DOHH2 (cell line): ENCODE data around the gene GNPNAT1.
"Not testable (repeated sequence)": the region's sequence is repeated elsewhere in the genome, so short reads cannot be mapped to it uniquely, and the experiment has no call there.

Experiments
- H3F3A ChIP-seq: fragments of 200-600 bp; sonication (generic), shearing (Covaris generic); 2 replicates; pipeline ENCODE4 v1.6.0; 2016; ENCODE audit warnings: antibody characterized with exemption, mild to moderate bottlenecking; ENCODE audit not compliant: control insufficient read depth, insufficient read depth
- H3K27ac ChIP-seq: fragments of 200-600 bp; sonication (generic); 2 replicates; pipeline ENCODE4 v1.5.1; 2014; ENCODE audit warnings: low read depth, mild to moderate bottlenecking, low read length, moderate library complexity
- H3K27me3 ChIP-seq: fragments of 200-600 bp; sonication (generic); 2 replicates; pipeline ENCODE4 v1.6.1; 2014; ENCODE audit warnings: mild to moderate bottlenecking, low read length, mixed read lengths; ENCODE audit not compliant: control insufficient read depth
- H3K36me3 ChIP-seq: fragments of 200-600 bp; sonication (generic); 2 replicates; pipeline ENCODE4 v1.6.1; 2014; ENCODE audit warnings: mild to moderate bottlenecking, low read length, moderate library complexity, mixed read lengths; ENCODE audit not compliant: control insufficient read depth
- H3K4me1 ChIP-seq: fragments of 200-600 bp; sonication (generic); 2 replicates; pipeline ENCODE4 v1.6.1; 2014; ENCODE audit warnings: mild to moderate bottlenecking, low read length, mixed read lengths; ENCODE audit not compliant: control insufficient read depth
- H3K4me2 ChIP-seq: fragments of 200-600 bp; sonication (generic); 2 replicates; pipeline ENCODE4 v1.6.0; 2014; ENCODE audit warnings: mild to moderate bottlenecking, low read length, moderate library complexity
- H3K4me3 ChIP-seq: fragments of 200-600 bp; sonication (generic); 2 replicates; pipeline ENCODE4 v1.5.1; 2014; ENCODE audit warnings: mild to moderate bottlenecking, low read length, mixed read lengths
- H3K79me2 ChIP-seq: fragments of 200-600 bp; sonication (generic); 2 replicates; pipeline ENCODE4 v1.6.1; 2014; ENCODE audit warnings: mild to moderate bottlenecking, low read length, mixed read lengths; ENCODE audit not compliant: control insufficient read depth
- H3K9me2 ChIP-seq: fragments of 200-600 bp; sonication (generic); replicated peaks from 2 replicates; pipeline ENCODE4 v1.6.1; 2014; ENCODE audit warnings: mild to moderate bottlenecking, low read length, mixed read lengths; ENCODE audit not compliant: control insufficient read depth
- H3K9me3 ChIP-seq: fragments of 200-600 bp; sonication (generic); 2 replicates; pipeline ENCODE4 v1.6.1; 2014; ENCODE audit warnings: antibody characterized with exemption, low read length, mixed read lengths; ENCODE audit not compliant: control insufficient read depth, insufficient read depth
- H4K20me1 ChIP-seq: fragments of 200-600 bp; sonication (generic); 2 replicates; pipeline ENCODE4 v1.6.0; 2014; ENCODE audit warnings: low read depth, mild to moderate bottlenecking, antibody characterized with exemption, low read length, moderate library complexity; ENCODE audit not compliant: control insufficient read depth, insufficient read depth
- EZH2phosphoT487 ChIP-seq: fragments of 200-600 bp; sonication (generic); IDR thresholded peaks from 2 replicates; pipeline ENCODE4 v1.6.1; 2017; ENCODE audit warnings: borderline replicate concordance, mild to moderate bottlenecking, antibody characterized with exemption, low read length, moderate library complexity, mixed read lengths
- TF ChIP-seq, protein P1 (sequence below): fragments of 200-600 bp; sonication (generic); IDR thresholded peaks from one replicate; pipeline ENCODE4 v1.5.1; 2014; ENCODE audit warnings: antibody characterized with exemption, mild to moderate bottlenecking, low read depth, low read length; ENCODE audit not compliant: poor library complexity, severe bottlenecking

The GNPNAT1 gene

DNA sequence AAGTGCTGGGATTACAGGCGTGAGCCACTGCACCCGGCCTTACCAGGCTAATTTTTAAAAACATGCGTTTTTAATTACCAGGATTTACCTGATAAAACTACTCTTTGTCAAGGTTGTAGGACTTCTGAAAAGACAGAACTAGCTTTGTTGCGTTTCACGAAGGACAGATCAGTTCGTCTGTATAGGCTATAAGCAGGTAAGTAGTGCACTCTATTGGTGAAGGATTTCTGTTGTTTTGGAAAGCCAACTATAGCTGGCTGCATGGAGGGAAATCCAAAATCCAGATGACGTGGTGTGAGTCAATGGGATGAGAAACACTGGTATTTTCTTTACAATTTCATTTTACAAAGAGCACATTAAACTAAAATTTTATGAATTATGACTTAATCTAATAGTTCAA is 14.6 kb downstream of the GNPNAT1 start:
- no peaks in the 10 kb centered on the region for H3K4me1 ChIP-seq
- H3K27me3 ChIP-seq: no peaks in the 10 kb centered on the region
- no peaks in the 10 kb centered on the region for H3K79me2 ChIP-seq
- TF ChIP-seq EZH2phosphoT487: no peak
- TF ChIP-seq, protein P1, sequence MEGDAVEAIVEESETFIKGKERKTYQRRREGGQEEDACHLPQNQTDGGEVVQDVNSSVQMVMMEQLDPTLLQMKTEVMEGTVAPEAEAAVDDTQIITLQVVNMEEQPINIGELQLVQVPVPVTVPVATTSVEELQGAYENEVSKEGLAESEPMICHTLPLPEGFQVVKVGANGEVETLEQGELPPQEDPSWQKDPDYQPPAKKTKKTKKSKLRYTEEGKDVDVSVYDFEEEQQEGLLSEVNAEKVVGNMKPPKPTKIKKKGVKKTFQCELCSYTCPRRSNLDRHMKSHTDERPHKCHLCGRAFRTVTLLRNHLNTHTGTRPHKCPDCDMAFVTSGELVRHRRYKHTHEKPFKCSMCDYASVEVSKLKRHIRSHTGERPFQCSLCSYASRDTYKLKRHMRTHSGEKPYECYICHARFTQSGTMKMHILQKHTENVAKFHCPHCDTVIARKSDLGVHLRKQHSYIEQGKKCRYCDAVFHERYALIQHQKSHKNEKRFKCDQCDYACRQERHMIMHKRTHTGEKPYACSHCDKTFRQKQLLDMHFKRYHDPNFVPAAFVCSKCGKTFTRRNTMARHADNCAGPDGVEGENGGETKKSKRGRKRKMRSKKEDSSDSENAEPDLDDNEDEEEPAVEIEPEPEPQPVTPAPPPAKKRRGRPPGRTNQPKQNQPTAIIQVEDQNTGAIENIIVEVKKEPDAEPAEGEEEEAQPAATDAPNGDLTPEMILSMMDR: no peak
- H3K36me3 ChIP-seq: peaks cover 52% of the 10 kb centered on the region
- H4K20me1 ChIP-seq: no peaks in the 10 kb centered on the region; the same call in 1 of the 2 replicates
- no peaks in the 10 kb centered on the region for H3K9me3 ChIP-seq
- no peak overlapping the region for H3K27ac ChIP-seq
- H3K4me2 ChIP-seq: no peak overlapping the region
- no peaks in the 10 kb centered on the region for H3K9me2 ChIP-seq
- no peak overlapping the region for H3K4me3 ChIP-seq
- no peaks in the 10 kb centered on the region; the same call in 1 of the 2 replicates for H3F3A ChIP-seq

DNA sequence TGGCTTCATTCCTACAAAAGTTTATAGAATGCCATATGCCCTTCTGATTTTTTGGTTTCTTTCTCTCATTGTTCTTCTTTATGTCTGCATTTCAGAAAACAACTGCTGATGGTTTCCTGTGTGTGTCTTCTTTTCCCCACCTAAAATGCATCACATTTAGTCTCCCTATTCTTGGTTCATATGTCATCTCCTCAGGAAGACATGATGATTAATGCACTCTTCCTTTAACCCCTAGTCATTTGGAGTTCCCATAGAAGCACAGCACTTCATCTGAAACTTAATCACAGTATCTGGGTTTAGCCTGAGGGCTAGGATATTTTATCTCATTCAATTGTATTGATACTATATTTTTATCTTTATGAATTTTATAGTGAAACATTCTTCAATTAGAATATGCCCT is 21.5 kb downstream of the GNPNAT1 start:
- no peak overlapping the region for H3K4me3 ChIP-seq
- no peaks in the 10 kb centered on the region; the same call in 1 of the 2 replicates for H4K20me1 ChIP-seq
- no peaks in the 10 kb centered on the region for H3K4me1 ChIP-seq
- no peak overlapping the region for H3K4me2 ChIP-seq
- no peaks in the 10 kb centered on the region; the same call in 1 of the 2 replicates for H3F3A ChIP-seq
- TF ChIP-seq, protein P1: no peak
- TF ChIP-seq EZH2phosphoT487: no peak
- no peaks in the 10 kb centered on the region for H3K27me3 ChIP-seq
- no peaks in the 10 kb centered on the region for H3K9me3 ChIP-seq
- no peaks in the 10 kb centered on the region for H3K79me2 ChIP-seq
- peaks cover 42% of the 10 kb centered on the region for H3K36me3 ChIP-seq
- H3K27ac ChIP-seq: no peak overlapping the region
- H3K9me2 ChIP-seq: no peaks in the 10 kb centered on the region

DNA sequence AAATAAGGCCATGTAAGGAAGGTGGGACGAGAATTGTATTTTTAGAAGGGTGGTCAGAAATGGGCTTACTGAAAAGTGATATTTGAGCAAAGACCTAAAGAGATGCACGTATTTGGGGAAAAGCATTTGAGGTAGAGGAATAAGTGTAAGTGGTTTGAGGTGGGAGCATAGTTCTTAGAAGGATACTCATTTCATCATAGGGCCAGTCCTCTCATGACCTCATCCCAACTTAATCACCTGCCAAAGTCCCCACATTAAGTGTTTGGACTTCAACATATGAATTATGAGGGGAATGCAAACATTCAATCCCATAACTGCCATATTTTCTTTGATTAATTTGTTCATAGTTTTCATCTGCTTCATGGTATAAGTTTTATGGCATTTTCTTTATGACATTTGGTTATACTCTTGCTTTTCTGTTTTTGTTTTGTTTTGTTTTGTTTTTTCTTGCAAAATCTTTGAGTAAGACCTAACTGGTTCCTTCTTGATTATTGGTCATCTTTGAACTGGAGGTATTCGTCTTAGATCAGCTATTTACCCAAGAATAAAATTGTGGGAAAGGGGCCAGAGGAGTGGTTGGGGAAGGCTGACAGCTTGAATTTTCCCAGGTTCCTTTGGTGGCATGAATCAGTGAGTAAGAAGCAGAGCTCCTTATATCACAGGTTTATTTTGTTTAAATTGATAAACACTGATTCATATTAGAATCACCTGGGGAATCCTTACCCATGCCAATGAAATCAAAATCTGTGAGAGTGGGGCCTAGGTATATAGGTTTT is 24.2 kb downstream of the GNPNAT1 start:
- Histone ChIP-seq H3K27ac (no peak overlapping the region), H4K20me1 (no peaks in the 10 kb centered on the region), H3K9me2 (no peaks in the 10 kb centered on the region), H3K36me3 (peaks cover 36% of the 10 kb centered on the region), H3K4me3 (no peak overlapping the region), H3K4me2 (no peak overlapping the region), H3K27me3 (no peaks in the 10 kb centered on the region), H3K9me3 (no peaks in the 10 kb centered on the region), H3K4me1 (no peaks in the 10 kb centered on the region), H3K79me2 (no peaks in the 10 kb centered on the region), H3F3A (no peaks in the 10 kb centered on the region; the same call in 1 of the 2 replicates)
- TF ChIP-seq, protein P1: no peak
- no peak for TF ChIP-seq EZH2phosphoT487

DNA sequence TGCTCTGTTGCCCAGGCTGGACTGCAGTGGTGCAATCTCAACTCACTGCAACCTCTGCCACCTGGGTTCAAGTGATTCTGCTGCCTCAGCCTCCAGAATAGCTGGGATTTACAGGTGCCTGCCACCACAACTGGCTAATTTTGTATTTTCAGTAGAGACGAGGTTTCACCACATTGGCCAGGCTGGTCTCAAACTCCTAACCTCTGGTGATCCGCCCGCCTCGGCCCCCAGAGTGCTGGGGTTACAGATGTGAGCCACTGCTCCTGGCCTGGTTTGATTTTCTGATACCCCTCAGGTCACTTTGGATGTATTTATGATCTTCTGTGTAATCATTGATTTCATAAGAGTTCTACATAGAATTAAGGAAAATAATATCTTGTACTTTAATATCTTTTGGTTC is 28.5 kb downstream of the GNPNAT1 start:
- H3K27ac ChIP-seq, H4K20me1 ChIP-seq, H3K4me3 ChIP-seq, H3K79me2 ChIP-seq, H3K27me3 ChIP-seq, H3K9me3 ChIP-seq, H3K4me2 ChIP-seq, H3K9me2 ChIP-seq, H3F3A ChIP-seq, H3K4me1 ChIP-seq: not testable (repeated sequence)
- peaks cover 16% of the 10 kb centered on the region for H3K36me3 ChIP-seq
